ENCODE data around the gene PTCD2. TPM values are rescaled to one million over a fixed set of nuclear protein-coding genes. Genes with fewer than 3 reads are reported as not detected.
"Not testable (repeated sequence)": the region's sequence is repeated elsewhere in the genome, so short reads cannot be mapped to it uniquely, and the experiment has no call there.

PTCD2 gene
- total and polyA plus RNA-seq, 8 donors: 0.80 to 5.3 (median 2.7) TPM

DNA sequence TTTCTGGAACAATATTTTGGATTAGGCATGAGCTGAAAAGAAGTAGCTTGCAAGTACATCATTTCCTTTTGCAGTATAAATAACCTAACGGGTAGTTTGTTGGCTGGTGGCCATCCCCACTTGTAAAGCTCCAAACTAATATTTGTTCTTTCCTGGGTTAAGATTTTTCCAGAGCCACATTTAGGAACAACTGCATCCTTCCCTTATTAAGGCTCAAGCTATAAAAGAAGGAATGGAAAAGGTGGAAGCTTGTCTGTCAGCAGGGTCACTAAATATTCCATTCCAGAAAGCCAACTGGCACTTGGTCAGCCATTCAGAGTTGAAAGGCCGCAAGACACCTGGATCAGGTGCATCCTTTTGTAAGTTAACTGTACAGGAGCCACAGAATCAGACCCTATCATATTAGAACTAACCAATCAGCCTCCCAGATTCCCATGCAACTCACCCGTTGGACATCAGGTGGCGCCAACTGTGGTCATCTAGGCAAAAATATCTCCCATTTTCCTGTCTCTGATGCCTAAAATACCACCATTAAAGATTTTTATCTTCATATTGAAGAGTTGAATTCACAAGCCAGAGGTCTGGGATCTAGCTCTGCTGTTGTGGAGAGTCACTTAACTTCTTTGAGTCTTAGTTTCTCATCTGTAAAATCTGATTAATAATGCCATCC, 82.9 kb downstream of the PTCD2 start:
- no peak overlapping the region for H3K27ac ChIP-seq
- H3K4me3 ChIP-seq: no peak overlapping the region
- 43 to 50% methylated on average over 4 of the region's 4 CpGs for WGBS, 2 donors
- H3K36me3 ChIP-seq: no peaks in the 10 kb centered on the region
- no peaks in the 10 kb centered on the region for H3K27me3 ChIP-seq
- ATAC-seq: no peak
- FAIRE-seq: no peak
- no peaks in the 10 kb centered on the region for H3K9me3 ChIP-seq
- TF ChIP-seq CTCF (IDR thresholded peaks at IDR 0.05): peak in 1 of 4 donors; percentile 27
- no peaks in the 10 kb centered on the region for H3K4me1 ChIP-seq
- DNase-seq: peak in 1 of 6 donors; percentile 56
- intact Hi-C loops (cut with DNase I): no loop called here

DNA sequence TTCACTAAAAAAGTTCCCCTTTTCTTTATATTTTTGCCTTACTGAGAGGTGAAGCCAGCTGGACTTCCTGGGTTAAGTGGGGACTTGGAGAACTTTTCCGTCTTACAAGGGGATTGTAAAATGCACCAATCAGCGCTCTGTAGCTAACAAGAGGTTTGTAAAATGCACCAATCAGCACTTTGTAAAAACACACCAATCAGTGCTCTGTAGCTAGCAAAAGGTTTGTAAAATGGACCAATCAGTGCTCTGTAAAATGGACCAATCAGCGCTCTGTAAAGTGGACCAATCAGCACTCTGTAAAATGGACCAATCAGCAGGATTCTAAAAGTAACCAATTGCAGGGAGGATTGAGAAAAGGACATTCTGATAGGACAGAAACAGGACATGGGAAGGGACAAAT, 84.6 kb downstream of the PTCD2 start:
- ATAC-seq; H3K27ac ChIP-seq; intact Hi-C loops (cut with DNase I); H3K27me3 ChIP-seq; H3K4me1 ChIP-seq; FAIRE-seq; H3K4me3 ChIP-seq; H3K9me3 ChIP-seq; H3K36me3 ChIP-seq; DNase-seq: not testable (repeated sequence)
- WGBS, 2 donors: 97 to 98% methylated on average over 3 of the region's 3 CpGs

DNA sequence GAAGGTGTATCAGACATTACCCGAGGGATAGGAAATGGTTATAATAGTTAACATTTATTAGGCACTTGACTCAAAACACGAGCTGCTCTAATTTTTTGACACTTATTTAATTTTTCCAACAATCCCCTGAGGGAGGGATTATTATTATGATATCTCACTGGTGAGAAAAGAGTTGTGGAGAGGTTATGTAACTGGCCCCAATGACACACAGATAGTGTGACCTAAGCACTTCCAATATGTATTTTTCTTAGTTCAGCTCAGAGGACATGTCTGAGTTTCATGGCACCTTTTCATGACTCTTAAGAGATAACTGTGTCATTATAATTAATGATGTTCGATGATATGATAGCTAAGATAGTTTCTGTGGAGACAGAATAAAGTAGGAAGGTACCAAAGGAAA, 86.9 kb downstream of the PTCD2 start:
- FAIRE-seq (no peak), DNase-seq (no peak), ATAC-seq (no peak)
- Histone ChIP-seq H3K36me3 (no peaks in the 10 kb centered on the region), H3K27ac (no peak overlapping the region), H3K9me3 (no peaks in the 10 kb centered on the region), H3K4me3 (no peak overlapping the region), H3K27me3 (no peaks in the 10 kb centered on the region), H3K4me1 (no peaks in the 10 kb centered on the region)
- intact Hi-C loops (cut with DNase I): no loop called here
- no peak for TF ChIP-seq CTCF (IDR thresholded peaks at IDR 0.05)
- 76 to 78% methylated on average over 3 of the region's 3 CpGs for WGBS, 2 donors

- intact Hi-C loops (cut with DNase I): no loop called here
- Histone ChIP-seq H3K9me3 (no peaks in the 10 kb centered on the region), H3K36me3 (no peaks in the 10 kb centered on the region), H3K4me3 (no peak overlapping the region), H3K27me3 (no peaks in the 10 kb centered on the region), H3K4me1 (no peaks in the 10 kb centered on the region), H3K27ac (no peak overlapping the region)
- TF ChIP-seq CTCF (IDR thresholded peaks at IDR 0.05): no peak
- ATAC-seq (no peak), DNase-seq (no peak), FAIRE-seq (no peak)
- 86 to 88% methylated on average over 2 of the region's 2 CpGs for WGBS, 2 donors
These were observed 87.4 kb downstream of the PTCD2 start for GRCh38 chr5:72407541-72407940.

- no peak for FAIRE-seq
- Histone ChIP-seq H3K4me1 (no peaks in the 10 kb centered on the region), H3K36me3 (no peaks in the 10 kb centered on the region), H3K4me3 (no peak overlapping the region), H3K27me3 (no peaks in the 10 kb centered on the region), H3K27ac (no peak overlapping the region), H3K9me3 (no peaks in the 10 kb centered on the region)
- TF ChIP-seq CTCF (IDR thresholded peaks at IDR 0.05): no peak
- DNase-seq: no peak
- WGBS, 2 donors: 85 to 90% methylated on average over 5 of the region's 5 CpGs
- intact Hi-C loops (cut with DNase I): no loop called here
- ATAC-seq: no peak
These were observed 88.0 kb downstream of the PTCD2 start for GRCh38 chr5:72408127-72408526.
